Measurements from ENCODE around the gene COPS7A.

COPS7A gene
- total RNA-seq: 7.2 to 18.5 (median 17.8) reads per million in 4 donors

GRCh38 chr12:6723607-6724408, at the start of gene COPS7A:
Gene COPS7A, plus strand, starts transcription at chr12:6724046. Its CDS starts 611 bp downstream, at chr12:6724657.
- peak; percentile 86 to 99 (median 89) for DNase-seq

- no peak for DNase-seq
Measured at GRCh38 chr12:6676962-6677361, 46.9 kb upstream of the COPS7A start.

GRCh38 chr12:6684609-6685008, 39.2 kb upstream of the COPS7A start:
- DNase-seq: peak in 3 of 5 donors; percentile 15 to 64 (median 35)

GRCh38 chr12:6685814-6686213, 38.0 kb upstream of the COPS7A start:
- no peak for DNase-seq

- peak in 3 of 5 donors; percentile 30 to 57 (median 33) for DNase-seq
Measured at GRCh38 chr12:6688543-6688998, 35.3 kb upstream of the COPS7A start.

- DNase-seq: peak; percentile 92 to 99 (median 95)
Measured at GRCh38 chr12:6688999-6689882, 34.6 kb upstream of the COPS7A start, which contains the start of gene ZNF384. Gene ZNF384, minus strand, starts transcription at chr12:6689375. Its CDS starts 9,855 bp downstream, at chr12:6679520.

- DNase-seq: no peak
Measured at GRCh38 chr12:6691473-6691872, 32.4 kb upstream of the COPS7A start.

- DNase-seq: no peak
Measured at GRCh38 chr12:6692888-6693287, 31.0 kb upstream of the COPS7A start.

GRCh38 chr12:6693832-6694355, 30.0 kb upstream of the COPS7A start:
- no peak for DNase-seq

- DNase-seq: no peak
Measured at GRCh38 chr12:6694701-6695100, 29.1 kb upstream of the COPS7A start.

GRCh38 chr12:6695313-6696045, 28.4 kb upstream of the COPS7A start:
- no peak for DNase-seq

- no peak for DNase-seq
Measured at GRCh38 chr12:6696690-6697583, 26.9 kb upstream of the COPS7A start.

- DNase-seq: no peak
Measured at GRCh38 chr12:6697584-6698351, 26.1 kb upstream of the COPS7A start.

- DNase-seq: no peak
Measured at GRCh38 chr12:6698352-6699046, 25.3 kb upstream of the COPS7A start.

- no peak for DNase-seq
Measured at GRCh38 chr12:6699259-6699988, 24.4 kb upstream of the COPS7A start.

GRCh38 chr12:6699989-6700645, 23.7 kb upstream of the COPS7A start:
- peak in 1 of 5 donors; percentile 8 for DNase-seq

- DNase-seq: peak; percentile 20 to 58 (median 39)
Measured at GRCh38 chr12:6700646-6701051, 23.2 kb upstream of the COPS7A start, which contains the start of gene PIANP. Gene PIANP, minus strand, starts transcription at chr12:6700815. Its CDS starts 2,754 bp downstream, at chr12:6698061.

- no peak for DNase-seq
Measured at GRCh38 chr12:6701078-6701768, 22.6 kb upstream of the COPS7A start.
